Nephron (organoid): ENCODE measurements around the gene TAX1BP1.

ENCODE experiments used
- H3K27ac Mint-ChIP-seq, 3 experiments: 2 replicates each; pipeline ENCODE4 v1.8.0; 2020; ENCODE audit warnings: mixed read lengths in 3 of 3, mild to moderate bottlenecking in 2 of 3, moderate library complexity in 1 of 3
- H3K27me3 Mint-ChIP-seq: 2 replicates; pipeline ENCODE4 v1.8.0; 2021; ENCODE audit warnings: low read depth, mild to moderate bottlenecking, moderate library complexity, mixed read lengths
- H3K36me3 Mint-ChIP-seq: 2 replicates; pipeline ENCODE4 v1.8.0; 2020; ENCODE audit warnings: low read depth, mixed read lengths
- H3K4me1 Mint-ChIP-seq: 2 replicates; pipeline ENCODE4 v1.8.0; 2020; ENCODE audit warnings: mixed read lengths
- H3K4me3 Mint-ChIP-seq, 3 experiments: 2 replicates each; pipeline ENCODE4 v1.8.0; 2020; ENCODE audit warnings: mild to moderate bottlenecking in 3 of 3, mixed read lengths in 3 of 3, moderate library complexity in 2 of 3
- H3K9me3 Mint-ChIP-seq: 2 replicates; pipeline ENCODE4 v1.8.0; 2020; ENCODE audit warnings: mixed read lengths
- CTCF ChIP-seq, 3 experiments: fragments of 200-600 bp; sonication (generic); IDR thresholded peaks; one replicate each; pipeline ENCODE4 v1.5.0; 2021; ENCODE audit warnings: antibody characterized with exemption in 3 of 3; ENCODE audit not compliant: unreplicated experiment in 3 of 3

The TAX1BP1 gene

GRCh38 chr7:27700501-27700900 is 39.5 kb upstream of the TAX1BP1 start:
- H3K27ac Mint-ChIP-seq, result no peak overlapping the region
- no peak for TF ChIP-seq CTCF (IDR thresholded peaks at IDR 0.05; ENCODE audit: unreplicated experiment in 3 of 3)
- H3K27me3 Mint-ChIP-seq, result peaks cover 3% of the 10 kb centered on the region
- no peaks in the 10 kb centered on the region for H3K36me3 Mint-ChIP-seq
- no peak overlapping the region for H3K4me3 Mint-ChIP-seq
- H3K4me1 Mint-ChIP-seq, result peaks cover 3% of the 10 kb centered on the region
- H3K9me3 Mint-ChIP-seq, result no peaks in the 10 kb centered on the region

GRCh38 chr7:27703181-27703580 is 36.8 kb upstream of the TAX1BP1 start:
- Mint-ChIP-seq H3K9me3 (no peaks in the 10 kb centered on the region), H3K4me1 (peaks cover 3% of the 10 kb centered on the region), H3K36me3 (no peaks in the 10 kb centered on the region), H3K4me3 (no peak overlapping the region), H3K27ac (no peak overlapping the region), H3K27me3 (peaks cover 3% of the 10 kb centered on the region)
- no peak for TF ChIP-seq CTCF (IDR thresholded peaks at IDR 0.05; ENCODE audit: unreplicated experiment in 3 of 3)

GRCh38 chr7:27704422-27705199 is 35.4 kb upstream of the TAX1BP1 start:
- no peaks in the 10 kb centered on the region for H3K36me3 Mint-ChIP-seq
- H3K27me3 Mint-ChIP-seq, result peaks cover 3% of the 10 kb centered on the region
- H3K9me3 Mint-ChIP-seq, result no peaks in the 10 kb centered on the region
- peaks cover 8% of the 10 kb centered on the region for H3K4me1 Mint-ChIP-seq
- H3K27ac Mint-ChIP-seq, result peak overlapping the region; percentile 59 to 70 (median 63)
- no peak overlapping the region for H3K4me3 Mint-ChIP-seq
- TF ChIP-seq CTCF (IDR thresholded peaks at IDR 0.05; ENCODE audit: unreplicated experiment in 3 of 3), result no peak

- H3K4me1 Mint-ChIP-seq, result peaks cover 13% of the 10 kb centered on the region
- no peak overlapping the region for H3K4me3 Mint-ChIP-seq
- H3K27ac Mint-ChIP-seq, result peak overlapping the region; percentile 59 to 70 (median 63)
- H3K27me3 Mint-ChIP-seq, result peaks cover 3% of the 10 kb centered on the region
- TF ChIP-seq CTCF (IDR thresholded peaks at IDR 0.05; ENCODE audit: unreplicated experiment in 3 of 3), result no peak
- no peaks in the 10 kb centered on the region for H3K9me3 Mint-ChIP-seq
- H3K36me3 Mint-ChIP-seq, result no peaks in the 10 kb centered on the region
Observed at GRCh38 chr7:27705200-27705594, 34.8 kb upstream of the TAX1BP1 start.

GRCh38 chr7:27708485-27708884 is 31.5 kb upstream of the TAX1BP1 start:
- no peak for TF ChIP-seq CTCF (IDR thresholded peaks at IDR 0.05; ENCODE audit: unreplicated experiment in 3 of 3)
- Mint-ChIP-seq H3K36me3 (no peaks in the 10 kb centered on the region), H3K4me1 (peaks cover 13% of the 10 kb centered on the region), H3K4me3 (no peak overlapping the region), H3K27ac (no peak overlapping the region), H3K9me3 (no peaks in the 10 kb centered on the region), H3K27me3 (peaks cover 3% of the 10 kb centered on the region)
